SK-MEL-5 (cell line): ENCODE measurements around the gene S1PR5. TPM values are rescaled to one million over a fixed set of nuclear protein-coding genes. Genes with fewer than 3 reads are reported as not detected.

ENCODE experiments used
- DNase-seq: peaks from one replicate; pipeline ENCODE4 v3.0.0-alpha.2; 2016; ENCODE audit warnings: low read depth, low spot score
- in situ Hi-C: cut with HindIII; loops from 2 replicates; pipeline ENCODE4 v1.10.0; 2016; ENCODE audit warnings: low sequenced_read_pairs, high pct_unique_total_duplicates, low pct_unique_long_range_greater_than_20kb
- total RNA-seq: library from RNA; depleted of rRNA; stranded (reverse); fragments of >200 nt; shearing (Covaris generic); gene quantifications from 2 replicates; pipeline ENCODE4 v1.2.3, GENCODE V29; 2014

S1PR5 gene
- total RNA-seq, 1 experiment from 2014 or later, result 2.6 TPM

DNA sequence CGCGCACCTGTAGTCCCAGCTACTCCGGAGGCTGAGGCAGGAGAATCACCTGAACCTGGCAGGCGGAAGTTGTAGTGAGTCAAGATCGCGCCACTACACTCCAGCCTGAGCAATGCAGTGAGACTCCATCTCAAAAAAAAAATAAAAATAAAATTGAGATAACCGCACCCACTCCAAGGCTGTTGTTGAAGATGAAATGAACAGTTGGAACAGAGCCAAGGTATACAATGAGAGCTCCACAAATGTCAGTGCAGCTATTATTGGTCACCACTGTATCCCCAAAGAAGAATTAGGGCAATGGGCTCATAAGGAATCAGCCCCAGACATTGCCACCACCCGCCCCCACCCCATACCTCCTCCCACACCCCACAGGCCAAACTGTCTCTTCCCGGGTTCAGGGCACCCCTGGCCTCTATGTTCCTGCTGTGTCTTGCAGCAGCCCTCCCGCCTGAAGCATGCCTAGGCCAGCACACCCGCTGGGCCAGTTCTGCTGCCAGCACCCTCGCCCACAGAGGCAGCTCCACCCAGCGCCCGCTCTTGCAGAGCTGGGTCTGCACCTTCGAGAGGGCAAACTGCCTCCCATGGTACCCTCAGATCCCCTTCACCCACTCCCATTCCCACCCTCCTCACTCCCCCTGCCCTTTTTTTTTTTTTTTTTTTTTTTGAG, 3.5 kb upstream of the S1PR5 start:
- DNase-seq, result no peak
- in situ Hi-C loops, result no loop called here

- no peak for DNase-seq
- in situ Hi-C loops, result no loop called here
Observed at GRCh38 chr19:10519421-10519820, 2.2 kb upstream of the S1PR5 start.

DNA sequence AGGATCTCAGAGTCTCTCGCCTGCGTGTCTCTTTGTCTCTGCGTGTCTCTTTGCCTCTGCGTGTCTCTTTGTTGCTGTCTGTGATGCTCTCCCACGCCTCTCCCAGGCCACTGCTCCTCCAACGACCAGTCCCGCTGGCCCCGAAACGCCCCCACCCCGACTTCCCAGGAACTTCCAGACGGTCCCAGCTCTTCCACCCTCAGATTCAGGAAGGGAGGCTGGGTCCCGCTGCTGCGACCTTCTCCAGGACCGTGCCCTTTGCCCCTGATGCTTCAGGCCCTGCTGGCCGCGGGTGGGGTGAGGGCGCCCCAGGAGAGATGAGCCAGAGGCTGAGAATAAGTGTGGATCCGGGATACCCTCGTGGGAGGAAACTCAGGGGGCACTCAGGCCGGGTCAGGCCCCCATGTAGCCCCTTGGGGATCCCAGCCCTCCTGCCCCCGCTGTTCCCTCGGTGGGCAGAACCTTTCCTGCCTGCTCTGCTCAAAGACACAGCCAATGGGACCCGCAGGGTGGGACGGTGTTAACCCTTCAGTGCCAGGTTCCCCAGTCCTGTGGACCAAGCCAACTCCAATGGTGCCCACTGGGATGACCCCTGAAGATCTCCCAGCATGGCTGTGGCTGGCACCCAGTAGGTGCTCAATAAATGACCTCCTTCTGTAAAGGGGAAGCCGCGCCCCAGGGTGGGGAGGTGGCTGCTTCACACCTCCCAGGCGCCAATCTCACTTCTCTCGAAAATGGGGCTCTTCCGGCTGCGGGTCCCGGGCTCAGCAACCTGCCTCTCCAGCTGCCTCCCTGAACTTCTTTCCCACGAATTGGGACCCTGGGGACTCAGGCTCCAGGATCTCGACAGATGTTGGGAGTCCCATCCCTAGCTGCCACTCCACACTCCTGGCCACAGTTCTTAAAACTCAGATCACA, 1.5 kb upstream of the S1PR5 start:
- no peak for DNase-seq
- in situ Hi-C loops, result no loop called here

DNA sequence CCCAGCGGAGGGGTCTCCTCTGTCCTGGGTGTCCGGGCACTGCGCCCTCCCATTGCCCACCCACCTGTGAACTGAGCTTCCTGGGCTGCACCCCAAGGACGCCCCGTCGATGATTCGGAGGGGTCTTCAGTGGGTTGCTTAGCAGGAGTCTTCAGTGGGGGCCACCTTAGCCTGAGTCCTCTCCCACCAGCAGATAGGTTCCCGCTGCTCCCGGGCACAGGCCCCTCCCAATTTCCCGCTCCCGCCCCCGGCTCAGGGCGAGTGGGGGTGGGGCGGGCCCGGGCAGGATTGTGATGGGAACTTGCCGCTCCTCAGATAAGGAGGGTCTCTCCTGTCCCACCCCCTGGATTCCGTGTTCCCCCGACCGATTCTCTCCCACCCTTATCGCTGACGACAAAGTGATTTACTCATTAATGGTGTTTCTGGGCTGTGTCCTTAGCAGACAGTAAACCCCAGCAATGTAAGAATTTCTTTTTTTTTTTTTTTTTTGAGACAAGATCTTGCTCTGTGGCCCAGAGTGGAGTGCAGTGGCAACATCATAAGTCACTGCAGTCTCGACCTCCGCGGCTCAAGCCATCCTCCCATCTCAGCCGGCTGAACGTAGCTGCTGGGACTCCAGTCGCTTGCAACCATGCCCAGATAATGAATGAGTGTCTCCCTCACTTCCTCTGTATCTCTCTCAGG, 655 bp upstream of the S1PR5 start:
- peak; percentile 36 for DNase-seq

GRCh38 chr19:10516671-10517286, 468 bp downstream of the S1PR5 start:
- DNase-seq, result peak; percentile 4

More for the DNA sequence above, 655 bp upstream of the S1PR5 start:
- in situ Hi-C loops, result no loop called here

DNA sequence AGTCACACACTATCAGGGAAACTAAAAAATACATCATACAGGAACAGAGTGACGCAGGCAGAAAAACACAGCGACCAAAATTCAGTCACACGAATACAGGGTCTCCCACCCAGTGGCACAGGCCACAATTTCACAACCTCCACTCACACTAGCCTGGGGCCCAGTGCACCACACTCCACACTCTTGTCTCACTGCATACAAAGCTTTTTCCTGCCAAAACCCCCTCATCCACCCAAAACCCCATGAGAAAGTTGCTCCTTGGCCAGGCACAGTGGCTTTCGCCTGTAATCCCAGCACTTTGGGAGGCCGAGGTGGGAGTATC, 1.2 kb downstream of the S1PR5 start:
- no peak for DNase-seq
- in situ Hi-C loops, result no loop called here

More at GRCh38 chr19:10516671-10517286, 468 bp downstream of the S1PR5 start:
- in situ Hi-C loops, result no loop called here

DNA sequence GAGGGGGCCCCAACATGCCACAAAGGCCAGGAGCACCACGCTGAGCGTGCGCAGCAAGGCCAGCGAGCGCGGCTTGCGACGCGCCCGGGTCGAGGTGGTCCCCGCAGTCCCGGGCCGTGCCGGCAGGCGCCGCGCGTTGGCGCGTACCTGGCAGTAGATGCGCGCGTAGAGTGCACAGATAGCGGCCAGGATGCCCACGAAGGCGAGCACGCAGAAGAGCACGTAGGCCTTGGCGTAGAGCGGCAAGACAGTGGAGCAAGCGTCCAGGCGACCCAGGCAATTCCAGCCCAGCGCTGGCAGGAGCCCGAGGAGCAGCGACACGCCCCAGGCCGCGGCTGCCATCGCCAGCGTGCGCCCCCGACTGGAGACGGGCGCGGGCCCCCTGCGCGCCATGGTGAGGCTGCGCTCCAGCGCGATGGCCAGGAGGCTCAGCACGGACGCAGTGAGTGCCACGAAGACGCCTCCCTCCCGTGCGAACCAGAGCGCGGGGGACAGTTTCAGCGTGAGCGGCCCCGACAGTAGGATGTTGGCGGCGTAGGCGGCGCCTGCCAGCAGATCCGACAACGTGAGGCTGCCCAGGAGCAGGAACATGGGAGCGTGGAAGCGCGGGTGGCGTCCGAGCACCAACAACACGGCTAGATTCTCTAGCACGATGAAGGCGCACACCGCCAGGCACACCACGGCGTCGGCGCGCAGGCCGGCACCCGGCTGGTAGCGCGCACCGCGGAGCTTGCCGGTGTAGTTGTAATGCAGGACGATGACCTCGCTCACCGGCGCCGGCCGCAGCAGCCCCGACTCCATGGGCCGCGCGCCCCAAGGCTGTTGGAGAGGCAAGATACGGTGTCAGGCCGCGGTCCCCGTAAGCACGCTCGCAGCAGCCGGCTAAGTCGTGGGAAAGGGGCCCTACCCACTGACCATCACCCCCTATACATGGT, 2.8 kb downstream of the S1PR5 start:
- no peak for DNase-seq
- in situ Hi-C loops, result no loop called here

GRCh38 chr19:10513223-10513622, 4.0 kb downstream of the S1PR5 start:
- in situ Hi-C loops, result no loop called here

DNA sequence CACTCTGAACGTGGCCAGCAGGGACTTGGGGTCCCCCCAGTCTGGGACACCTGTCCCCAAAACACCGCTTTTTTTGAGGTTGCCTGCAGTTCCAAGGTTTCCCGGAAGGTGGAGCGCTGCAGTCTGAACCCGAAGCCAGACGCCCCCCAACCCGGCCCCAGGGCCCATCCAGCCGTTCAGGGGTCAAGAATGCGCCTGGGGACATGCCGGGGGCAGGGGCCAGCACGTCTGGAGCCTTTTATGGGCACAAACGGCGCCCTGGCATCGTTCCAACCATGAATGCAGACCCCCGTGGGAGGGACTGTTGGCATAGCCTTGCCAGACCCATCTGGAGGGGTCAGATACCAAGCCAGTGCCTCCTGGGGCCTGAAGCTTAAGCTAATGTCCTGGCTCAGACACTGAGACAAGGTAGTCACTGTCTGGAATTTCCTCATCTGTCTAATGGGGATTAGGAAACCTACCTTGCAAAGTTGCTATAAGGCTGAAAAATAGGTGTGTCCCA, 6.9 kb downstream of the S1PR5 start:
- in situ Hi-C loops, result no loop called here
- peak; percentile 19 for DNase-seq

More at GRCh38 chr19:10513223-10513622, 4.0 kb downstream of the S1PR5 start:
- no peak for DNase-seq

GRCh38 chr19:10508707-10509106, 8.5 kb downstream of the S1PR5 start:
- no peak for DNase-seq
- in situ Hi-C loops, result no loop called here

GRCh38 chr19:10508036-10508435, 9.2 kb downstream of the S1PR5 start:
- DNase-seq, result no peak
- in situ Hi-C loops, result no loop called here

DNA sequence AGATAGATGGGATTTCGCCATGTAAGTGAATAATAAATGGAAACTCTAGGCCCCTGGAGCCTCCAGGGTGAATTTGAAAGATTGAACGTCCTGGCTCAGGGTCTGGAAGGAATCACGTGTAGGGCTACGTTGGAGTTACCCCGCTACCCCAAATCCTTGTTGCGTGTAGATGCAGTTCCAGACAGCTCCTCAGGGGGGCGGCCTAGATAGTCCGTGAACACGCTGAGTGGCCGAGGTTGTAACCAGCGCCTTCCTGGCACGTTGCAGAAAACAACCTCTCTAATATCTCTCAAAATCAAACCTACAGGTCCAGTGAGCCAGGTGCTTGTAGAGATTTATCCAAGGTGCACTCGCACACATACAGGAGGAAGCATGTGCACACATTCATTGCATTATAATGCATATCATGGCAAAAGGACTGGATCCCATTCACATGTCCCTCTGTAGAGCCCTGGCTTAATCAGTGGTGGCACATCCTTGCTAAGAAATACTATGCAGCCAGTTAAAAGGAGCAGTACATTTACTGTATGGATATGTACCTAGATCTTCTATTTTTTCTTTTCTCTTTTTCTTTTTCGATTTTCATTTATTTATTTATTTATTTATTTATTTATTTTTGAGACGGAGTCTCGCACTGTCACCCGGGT, 11.5 kb downstream of the S1PR5 start:
- DNase-seq, result peak; percentile 77
- in situ Hi-C loops, result no loop called here

- DNase-seq, result no peak
- in situ Hi-C loops, result no loop called here
Observed at GRCh38 chr19:10503002-10503789, 14.1 kb downstream of the S1PR5 start, which contains the start of gene KEAP1. Gene KEAP1 (minus strand): TSS chr19:10503356. CDS start chr19:10500033, 3,323 bp downstream.

- in situ Hi-C loops, result no loop called here
Observed at GRCh38 chr19:10502524-10503001, 14.7 kb downstream of the S1PR5 start.

GRCh38 chr19:10501971-10502523, 15.2 kb downstream of the S1PR5 start:
- peak; percentile 55 for DNase-seq
- in situ Hi-C loops, result no loop called here

More at GRCh38 chr19:10502524-10503001, 14.7 kb downstream of the S1PR5 start:
- peak; percentile 58 for DNase-seq
